NCI-H1436 treated with DMSO at 0.1 percent for 48 hours (cell line): ENCODE results near the gene RRAGA.
A peak's percentile ranks its signal among the peaks of the same experiment; 100 is the strongest.
"Not testable (repeated sequence)": the region's sequence is repeated elsewhere in the genome, so short reads cannot be mapped to it uniquely, and the experiment has no call there.

Experiments
- DNase-seq: peaks from one replicate; lab custom pipeline; 2025; lab: John Stamatoyannopoulos, UW

The RRAGA gene

GRCh38 chr9:19048966-19049916, at the start of gene RRAGA:
Gene RRAGA (plus strand): TSS chr9:19049427. CDS start chr9:19049660, 233 bp downstream.
- peak; percentile 84 for DNase-seq

GRCh38 chr9:19000133-19000532, 49.1 kb upstream of the RRAGA start:
- no peak for DNase-seq

- no peak for DNase-seq
Measured at GRCh38 chr9:19009391-19009965, 39.7 kb upstream of the RRAGA start.

DNA sequence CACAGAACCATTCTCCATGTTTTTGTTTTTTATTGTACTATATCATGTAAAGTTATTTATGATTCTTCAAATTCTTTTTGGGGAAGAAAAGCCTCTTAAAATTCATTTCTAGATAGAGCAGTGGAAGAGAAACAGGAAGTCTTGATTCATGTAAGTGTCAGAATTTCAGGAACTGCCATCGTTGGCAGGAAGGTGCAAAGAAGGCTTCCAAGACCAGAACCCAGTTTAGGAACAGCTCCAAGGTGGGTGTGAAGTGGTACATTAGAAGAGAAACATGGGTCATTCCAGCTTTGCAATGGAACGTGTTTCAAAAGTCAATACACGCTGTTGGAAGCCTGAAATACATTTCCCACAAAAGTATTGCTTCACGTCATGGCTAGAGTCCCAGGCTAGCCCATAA, 31.0 kb upstream of the RRAGA start:
- DNase-seq, result no peak

GRCh38 chr9:19020886-19021455, 28.3 kb upstream of the RRAGA start:
- DNase-seq, result no peak

GRCh38 chr9:19021649-19022048, 27.6 kb upstream of the RRAGA start:
- not testable (repeated sequence) for DNase-seq

GRCh38 chr9:19022206-19022605, 27.0 kb upstream of the RRAGA start:
- no peak for DNase-seq

- no peak for DNase-seq
Measured at GRCh38 chr9:19023078-19023477, 26.1 kb upstream of the RRAGA start.

GRCh38 chr9:19026375-19026774, 22.9 kb upstream of the RRAGA start:
- no peak for DNase-seq

GRCh38 chr9:19027825-19028224, 21.4 kb upstream of the RRAGA start:
- DNase-seq, result no peak

- no peak for DNase-seq
Measured at GRCh38 chr9:19028835-19029451, 20.3 kb upstream of the RRAGA start.

GRCh38 chr9:19030899-19031298, 18.3 kb upstream of the RRAGA start:
- DNase-seq, result no peak

GRCh38 chr9:19032406-19032805, 16.8 kb upstream of the RRAGA start:
- no peak for DNase-seq

GRCh38 chr9:19033015-19033414, 16.2 kb upstream of the RRAGA start, which contains the start of gene SAXO1:
Gene SAXO1 (minus strand): TSS chr9:19033209. CDS start chr9:19032908, 301 bp downstream.
- no peak for DNase-seq

- no peak for DNase-seq
Measured at GRCh38 chr9:19036611-19037010, 12.6 kb upstream of the RRAGA start.

DNA sequence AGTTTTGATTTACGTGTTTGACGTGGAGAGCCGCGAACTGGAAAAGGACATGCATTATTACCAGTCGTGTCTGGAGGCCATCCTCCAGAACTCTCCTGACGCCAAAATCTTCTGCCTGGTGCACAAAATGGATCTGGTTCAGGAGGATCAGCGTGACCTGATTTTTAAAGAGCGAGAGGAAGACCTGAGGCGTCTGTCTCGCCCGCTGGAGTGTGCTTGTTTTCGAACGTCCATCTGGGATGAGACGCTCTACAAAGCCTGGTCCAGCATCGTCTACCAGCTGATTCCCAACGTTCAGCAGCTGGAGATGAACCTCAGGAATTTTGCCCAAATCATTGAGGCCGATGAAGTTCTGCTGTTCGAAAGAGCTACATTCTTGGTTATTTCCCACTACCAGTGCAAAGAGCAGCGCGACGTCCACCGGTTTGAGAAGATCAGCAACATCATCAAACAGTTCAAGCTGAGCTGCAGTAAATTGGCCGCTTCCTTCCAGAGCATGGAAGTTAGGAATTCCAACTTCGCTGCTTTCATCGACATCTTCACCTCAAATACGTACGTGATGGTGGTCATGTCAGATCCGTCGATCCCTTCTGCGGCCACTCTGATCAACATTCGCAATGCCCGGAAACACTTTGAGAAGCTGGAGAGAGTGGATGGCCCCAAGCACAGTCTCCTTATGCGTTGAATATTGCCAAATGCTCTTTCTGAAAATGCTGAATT, 850 bp downstream of the RRAGA start:
- DNase-seq, result no peak

- DNase-seq, result no peak
Measured at GRCh38 chr9:19050637-19051591, 1.7 kb downstream of the RRAGA start.

- no peak for DNase-seq
Measured at GRCh38 chr9:19057033-19057432, 7.8 kb downstream of the RRAGA start.

GRCh38 chr9:19074229-19074628, 25.0 kb downstream of the RRAGA start:
- DNase-seq, result no peak

DNA sequence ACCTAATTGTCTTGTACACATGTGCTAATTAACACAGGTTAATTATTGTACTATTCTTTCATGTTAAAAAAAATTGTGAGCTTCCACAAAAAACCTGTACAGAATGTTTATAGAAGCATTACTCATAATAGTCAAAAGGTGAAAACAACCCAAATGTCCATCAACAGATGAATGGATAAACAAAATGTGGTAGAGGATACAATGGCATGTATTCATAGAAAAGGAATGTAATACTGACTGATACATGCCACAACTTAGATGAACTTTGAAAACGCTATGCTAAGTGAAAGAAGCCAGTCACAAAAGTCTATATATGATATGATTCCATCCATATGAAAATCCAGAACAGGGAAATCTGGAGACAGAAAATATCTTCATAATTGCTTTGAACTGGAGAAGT, 25.6 kb downstream of the RRAGA start:
- DNase-seq, result no peak

DNA sequence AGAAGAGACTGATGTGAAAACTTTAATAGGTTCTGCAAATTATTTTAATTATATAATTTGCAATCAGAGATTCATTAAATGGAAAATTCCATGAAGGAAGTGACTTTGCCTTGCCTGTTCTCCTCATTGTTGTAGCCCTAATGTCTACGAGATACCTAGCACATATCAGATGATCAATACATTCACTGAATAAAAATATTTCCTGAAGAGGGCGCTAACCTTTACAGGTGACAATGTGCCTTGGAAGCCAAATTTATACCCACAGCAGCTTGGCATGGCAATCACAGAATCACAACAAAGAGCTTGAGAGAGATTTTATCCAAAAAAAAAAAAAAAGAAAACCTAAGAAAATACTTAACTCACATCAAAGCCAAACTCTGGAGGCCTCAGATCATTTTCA, 36.1 kb downstream of the RRAGA start:
- DNase-seq, result peak; percentile 2
